H1 (cell line): ENCODE data around the gene ACSL6.

ENCODE experiments used
- BCL11A ChIP-seq, 2 experiments: IDR thresholded peaks; one replicate each; pipeline ENCODE4 v1.6.1; 2011; ENCODE audit warnings: low read depth in 2 of 2, low read length in 2 of 2, mild to moderate bottlenecking in 2 of 2
- EZH2 ChIP-seq: fragments of 200-600 bp; sonication (generic); IDR thresholded peaks from 2 replicates; pipeline ENCODE4 v1.7.1; 2012; ENCODE audit warnings: low read depth, mild to moderate bottlenecking, moderate library complexity, low read length, inconsistent platforms; ENCODE audit not compliant: severe bottlenecking
- PHF8 ChIP-seq: fragments of 200-600 bp; sonication (generic); conservative IDR thresholded peaks from 2 replicates; pipeline ENCODE4 v1.7.1; 2012; ENCODE audit warnings: low read depth, mild to moderate bottlenecking, inconsistent platforms, low read length, moderate library complexity
- POLR2A ChIP-seq, 2 experiments: IDR thresholded peaks; 1 replicate in 1 of 2; 2 replicates in 1 of 2; pipeline ENCODE4 v1.6.1; 2011; ENCODE audit warnings: low read depth in 2 of 2, low read length in 2 of 2, mild to moderate bottlenecking in 2 of 2; ENCODE audit errors: control extremely low read depth in 1 of 2
- SUZ12 ChIP-seq: fragments of 200-600 bp; sonication (generic); IDR thresholded peaks from 2 replicates; pipeline ENCODE4 v1.6.1; 2012; ENCODE audit warnings: mild to moderate bottlenecking, inconsistent platforms, low read length, moderate library complexity, mixed read lengths
- TF ChIP-seq, protein P1 (sequence below), 3 experiments: IDR thresholded peaks; 1 replicate in 2 of 3; 2 replicates in 1 of 3; pipeline versions ENCODE4 v1.5.1 to v1.6.1; 2011; ENCODE audit warnings: low read length in 3 of 3, mild to moderate bottlenecking in 3 of 3, inconsistent platforms in 2 of 3, low read depth in 1 of 3, moderate library complexity in 1 of 3; ENCODE audit not compliant: insufficient read depth in 1 of 3; ENCODE audit errors: control extremely low read depth in 1 of 3
- TF ChIP-seq, protein P2 (sequence below): IDR thresholded peaks from 2 replicates; pipeline ENCODE4 v1.6.1; 2011; ENCODE audit warnings: low read length, improper control_type of control experiment

- TF ChIP-seq, protein P1, sequence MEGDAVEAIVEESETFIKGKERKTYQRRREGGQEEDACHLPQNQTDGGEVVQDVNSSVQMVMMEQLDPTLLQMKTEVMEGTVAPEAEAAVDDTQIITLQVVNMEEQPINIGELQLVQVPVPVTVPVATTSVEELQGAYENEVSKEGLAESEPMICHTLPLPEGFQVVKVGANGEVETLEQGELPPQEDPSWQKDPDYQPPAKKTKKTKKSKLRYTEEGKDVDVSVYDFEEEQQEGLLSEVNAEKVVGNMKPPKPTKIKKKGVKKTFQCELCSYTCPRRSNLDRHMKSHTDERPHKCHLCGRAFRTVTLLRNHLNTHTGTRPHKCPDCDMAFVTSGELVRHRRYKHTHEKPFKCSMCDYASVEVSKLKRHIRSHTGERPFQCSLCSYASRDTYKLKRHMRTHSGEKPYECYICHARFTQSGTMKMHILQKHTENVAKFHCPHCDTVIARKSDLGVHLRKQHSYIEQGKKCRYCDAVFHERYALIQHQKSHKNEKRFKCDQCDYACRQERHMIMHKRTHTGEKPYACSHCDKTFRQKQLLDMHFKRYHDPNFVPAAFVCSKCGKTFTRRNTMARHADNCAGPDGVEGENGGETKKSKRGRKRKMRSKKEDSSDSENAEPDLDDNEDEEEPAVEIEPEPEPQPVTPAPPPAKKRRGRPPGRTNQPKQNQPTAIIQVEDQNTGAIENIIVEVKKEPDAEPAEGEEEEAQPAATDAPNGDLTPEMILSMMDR (IDR thresholded peaks at IDR 0.05; ENCODE audit: control extremely low read depth in 1 of 3, insufficient read depth in 1 of 3, low read depth in 1 of 3, low read length in 3 of 3) = no peak
- TF ChIP-seq POLR2A (IDR thresholded peaks at IDR 0.05; ENCODE audit: control extremely low read depth in 1 of 2, low read depth in 2 of 2, low read length in 2 of 2) (no peak), PHF8 (no peak), EZH2 (no peak), BCL11A (IDR thresholded peaks at IDR 0.05; ENCODE audit: low read depth in 2 of 2, low read length in 2 of 2) (no peak), SUZ12 (no peak)
- TF ChIP-seq, protein P2, sequence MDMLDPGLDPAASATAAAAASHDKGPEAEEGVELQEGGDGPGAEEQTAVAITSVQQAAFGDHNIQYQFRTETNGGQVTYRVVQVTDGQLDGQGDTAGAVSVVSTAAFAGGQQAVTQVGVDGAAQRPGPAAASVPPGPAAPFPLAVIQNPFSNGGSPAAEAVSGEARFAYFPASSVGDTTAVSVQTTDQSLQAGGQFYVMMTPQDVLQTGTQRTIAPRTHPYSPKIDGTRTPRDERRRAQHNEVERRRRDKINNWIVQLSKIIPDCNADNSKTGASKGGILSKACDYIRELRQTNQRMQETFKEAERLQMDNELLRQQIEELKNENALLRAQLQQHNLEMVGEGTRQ = no peak
These were observed 841 bp downstream of the ACSL6 start for GRCh38 chr5:132010645-132010988.
